ENCODE data around the gene LSM12. TPM values are rescaled to one million over a fixed set of nuclear protein-coding genes. Genes with fewer than 3 reads are reported as not detected.
"Not testable (repeated sequence)": the region's sequence is repeated elsewhere in the genome, so short reads cannot be mapped to it uniquely, and the experiment has no call there.

The LSM12 gene
- polyA plus RNA-seq, 4 donors, result 24.8 to 36.4 (median 28.2) TPM

GRCh38 chr17:44002141-44002848 lies 64.2 kb downstream of the LSM12 start:
- peaks cover 0 to 21% (median 2%) of the 10 kb centered on the region in 3 donors for H3K27me3 ChIP-seq (ENCODE audit: control insufficient read depth in 3 of 3, insufficient read depth in 3 of 3, low read length in 3 of 3)
- DNase-seq (no peak), FAIRE-seq (no peak)
- WGBS, 3 donors, result 75 to 86% (median 83%) methylated on average over 9 of the region's 9 CpGs
- H3K9me3 ChIP-seq (ENCODE audit: control insufficient read depth in 2 of 2, insufficient read depth in 1 of 2, low read depth in 1 of 2, low read length in 1 of 2), result no peaks in the 10 kb centered on the region
- H3K27ac ChIP-seq (ENCODE audit: low read depth in 1 of 3, low read length in 2 of 3), result peak overlapping the region in 1 of 3 donors; percentile 58
- H3K4me1 ChIP-seq (ENCODE audit: control insufficient read depth in 3 of 3, insufficient read depth in 2 of 3, low read depth in 1 of 3, low read length in 2 of 3), result peaks cover 2 to 36% (median 2%) of the 10 kb centered on the region in 3 donors
- peaks cover 0 to 20% (median 1%) of the 10 kb centered on the region in 3 donors for H3K36me3 ChIP-seq (ENCODE audit: control insufficient read depth in 3 of 3, insufficient read depth in 2 of 3, low read depth in 1 of 3, low read length in 3 of 3)
- H3K4me3 ChIP-seq (ENCODE audit: low read depth in 1 of 3, low read length in 3 of 3), result no peak overlapping the region

GRCh38 chr17:44001461-44001920 lies 65.0 kb downstream of the LSM12 start:
- H3K9me3 ChIP-seq (ENCODE audit: control insufficient read depth in 2 of 2, insufficient read depth in 1 of 2, low read depth in 1 of 2, low read length in 1 of 2), result no peaks in the 10 kb centered on the region
- peaks cover 0 to 14% (median 0%) of the 10 kb centered on the region in 3 donors for H3K36me3 ChIP-seq (ENCODE audit: control insufficient read depth in 3 of 3, insufficient read depth in 2 of 3, low read depth in 1 of 3, low read length in 3 of 3)
- peaks cover 0 to 21% (median 2%) of the 10 kb centered on the region in 3 donors for H3K27me3 ChIP-seq (ENCODE audit: control insufficient read depth in 3 of 3, insufficient read depth in 3 of 3, low read length in 3 of 3)
- 48 to 77% (median 54%) methylated on average over 2 of the region's 2 CpGs for WGBS, 3 donors
- H3K4me1 ChIP-seq (ENCODE audit: control insufficient read depth in 3 of 3, insufficient read depth in 2 of 3, low read depth in 1 of 3, low read length in 2 of 3), result peaks cover 0 to 32% (median 0%) of the 10 kb centered on the region in 3 donors
- no peak for FAIRE-seq
- peak overlapping the region in 1 of 3 donors; percentile 58 for H3K27ac ChIP-seq (ENCODE audit: low read depth in 1 of 3, low read length in 2 of 3)
- H3K4me3 ChIP-seq (ENCODE audit: low read depth in 1 of 3, low read length in 3 of 3), result no peak overlapping the region
- peak in 1 of 2 donors; percentile 60 for DNase-seq

- WGBS, 3 donors, result 67 to 73% (median 68%) methylated on average over 6 of the region's 6 CpGs
- H3K4me1 ChIP-seq (ENCODE audit: control insufficient read depth in 3 of 3, insufficient read depth in 2 of 3, low read depth in 1 of 3, low read length in 2 of 3), result peaks cover 0 to 28% (median 0%) of the 10 kb centered on the region in 3 donors
These were observed 65.5 kb downstream of the LSM12 start for GRCh38 chr17:44000871-44001460.

GRCh38 chr17:44000141-44000860 lies 66.2 kb downstream of the LSM12 start:
- H3K4me3 ChIP-seq (ENCODE audit: low read depth in 1 of 3, low read length in 3 of 3), result no peak overlapping the region
- H3K27me3 ChIP-seq (ENCODE audit: control insufficient read depth in 3 of 3, insufficient read depth in 3 of 3, low read length in 3 of 3), result peaks cover 0 to 18% (median 5%) of the 10 kb centered on the region in 3 donors
- peak in 1 of 2 donors; percentile 61 for DNase-seq
- H3K27ac ChIP-seq (ENCODE audit: low read depth in 1 of 3, low read length in 2 of 3), result peak overlapping the region in 1 of 3 donors; percentile 58
- H3K9me3 ChIP-seq (ENCODE audit: control insufficient read depth in 2 of 2, insufficient read depth in 1 of 2, low read depth in 1 of 2, low read length in 1 of 2), result no peaks in the 10 kb centered on the region
- no peak for FAIRE-seq
- WGBS, 3 donors, result 79 to 85% (median 82%) methylated on average over 8 to 12 of the region's 12 CpGs
- H3K4me1 ChIP-seq (ENCODE audit: control insufficient read depth in 3 of 3, insufficient read depth in 2 of 3, low read depth in 1 of 3, low read length in 2 of 3), result peaks cover 0 to 26% (median 0%) of the 10 kb centered on the region in 3 donors
- H3K36me3 ChIP-seq (ENCODE audit: control insufficient read depth in 3 of 3, insufficient read depth in 2 of 3, low read depth in 1 of 3, low read length in 3 of 3), result peaks cover 0 to 3% (median 0%) of the 10 kb centered on the region in 3 donors

More at GRCh38 chr17:44000871-44001460, 65.5 kb downstream of the LSM12 start:
- Histone ChIP-seq H3K36me3 (ENCODE audit: control insufficient read depth in 3 of 3, insufficient read depth in 2 of 3, low read depth in 1 of 3, low read length in 3 of 3) (peaks cover 0 to 9% (median 0%) of the 10 kb centered on the region in 3 donors), H3K4me3 (ENCODE audit: low read depth in 1 of 3, low read length in 3 of 3) (no peak overlapping the region), H3K27ac (ENCODE audit: low read depth in 1 of 3, low read length in 2 of 3) (peak overlapping the region in 1 of 3 donors; percentile 58), H3K27me3 (ENCODE audit: control insufficient read depth in 3 of 3, insufficient read depth in 3 of 3, low read length in 3 of 3) (peaks cover 0 to 19% (median 3%) of the 10 kb centered on the region in 3 donors), H3K9me3 (ENCODE audit: control insufficient read depth in 2 of 2, insufficient read depth in 1 of 2, low read depth in 1 of 2, low read length in 1 of 2) (no peaks in the 10 kb centered on the region)
- DNase-seq (no peak), FAIRE-seq (no peak)

GRCh38 chr17:43999024-43999423 lies 67.4 kb downstream of the LSM12 start:
- WGBS, 3 donors, result 84 to 90% (median 86%) methylated on average over 4 of the region's 4 CpGs
- no peak for DNase-seq
- no peak for FAIRE-seq

GRCh38 chr17:43998552-43998951 lies 67.9 kb downstream of the LSM12 start:
- Histone ChIP-seq H3K36me3 (ENCODE audit: control insufficient read depth in 3 of 3, insufficient read depth in 2 of 3, low read depth in 1 of 3, low read length in 3 of 3) (peaks cover 0 to 3% (median 0%) of the 10 kb centered on the region in 3 donors), H3K27me3 (ENCODE audit: control insufficient read depth in 3 of 3, insufficient read depth in 3 of 3, low read length in 3 of 3) (peaks cover 0 to 23% (median 7%) of the 10 kb centered on the region in 3 donors), H3K9me3 (ENCODE audit: control insufficient read depth in 2 of 2, insufficient read depth in 1 of 2, low read depth in 1 of 2, low read length in 1 of 2) (peaks cover 0 to 2% of the 10 kb centered on the region in 2 donors), H3K4me1 (ENCODE audit: control insufficient read depth in 3 of 3, insufficient read depth in 2 of 3, low read depth in 1 of 3, low read length in 2 of 3) (peaks cover 0 to 35% (median 0%) of the 10 kb centered on the region in 3 donors), H3K4me3 (ENCODE audit: low read depth in 1 of 3, low read length in 3 of 3) (no peak overlapping the region), H3K27ac (ENCODE audit: low read depth in 1 of 3, low read length in 2 of 3) (no peak overlapping the region)
- DNase-seq (no peak), FAIRE-seq (no peak)
- WGBS, 3 donors, result 75 to 83% (median 79%) methylated on average over 3 of the region's 3 CpGs

More at GRCh38 chr17:43999024-43999423, 67.4 kb downstream of the LSM12 start:
- Histone ChIP-seq H3K4me1 (ENCODE audit: control insufficient read depth in 3 of 3, insufficient read depth in 2 of 3, low read depth in 1 of 3, low read length in 2 of 3) (peaks cover 0 to 38% (median 0%) of the 10 kb centered on the region in 3 donors), H3K36me3 (ENCODE audit: control insufficient read depth in 3 of 3, insufficient read depth in 2 of 3, low read depth in 1 of 3, low read length in 3 of 3) (peaks cover 0 to 3% (median 0%) of the 10 kb centered on the region in 3 donors), H3K9me3 (ENCODE audit: control insufficient read depth in 2 of 2, insufficient read depth in 1 of 2, low read depth in 1 of 2, low read length in 1 of 2) (peaks cover 0 to 2% of the 10 kb centered on the region in 2 donors), H3K4me3 (ENCODE audit: low read depth in 1 of 3, low read length in 3 of 3) (no peak overlapping the region), H3K27me3 (ENCODE audit: control insufficient read depth in 3 of 3, insufficient read depth in 3 of 3, low read length in 3 of 3) (peaks cover 0 to 20% (median 7%) of the 10 kb centered on the region in 3 donors), H3K27ac (ENCODE audit: low read depth in 1 of 3, low read length in 2 of 3) (no peak overlapping the region)

GRCh38 chr17:43997180-43997579 lies 69.3 kb downstream of the LSM12 start:
- peaks cover 0 to 28% (median 0%) of the 10 kb centered on the region in 3 donors for H3K4me1 ChIP-seq (ENCODE audit: control insufficient read depth in 3 of 3, insufficient read depth in 2 of 3, low read depth in 1 of 3, low read length in 2 of 3)
- not testable (repeated sequence) for FAIRE-seq; H3K4me3 ChIP-seq (ENCODE audit: low read depth in 1 of 3, low read length in 3 of 3); DNase-seq; H3K36me3 ChIP-seq (ENCODE audit: control insufficient read depth in 3 of 3, insufficient read depth in 2 of 3, low read depth in 1 of 3, low read length in 3 of 3); H3K9me3 ChIP-seq (ENCODE audit: control insufficient read depth in 2 of 2, insufficient read depth in 1 of 2, low read depth in 1 of 2, low read length in 1 of 2); H3K27ac ChIP-seq (ENCODE audit: low read depth in 1 of 3, low read length in 2 of 3)
- 74 to 89% (median 85%) methylated on average over 5 of the region's 5 CpGs for WGBS, 3 donors
- peaks cover 0 to 23% (median 7%) of the 10 kb centered on the region in 3 donors for H3K27me3 ChIP-seq (ENCODE audit: control insufficient read depth in 3 of 3, insufficient read depth in 3 of 3, low read length in 3 of 3)

- no peak for FAIRE-seq
- Histone ChIP-seq H3K9me3 (ENCODE audit: control insufficient read depth in 2 of 2, insufficient read depth in 1 of 2, low read depth in 1 of 2, low read length in 1 of 2) (peaks cover 0 to 2% of the 10 kb centered on the region in 2 donors), H3K27me3 (ENCODE audit: control insufficient read depth in 3 of 3, insufficient read depth in 3 of 3, low read length in 3 of 3) (peaks cover 0 to 23% (median 7%) of the 10 kb centered on the region in 3 donors), H3K4me1 (ENCODE audit: control insufficient read depth in 3 of 3, insufficient read depth in 2 of 3, low read depth in 1 of 3, low read length in 2 of 3) (peaks cover 0 to 11% (median 0%) of the 10 kb centered on the region in 3 donors), H3K4me3 (ENCODE audit: low read depth in 1 of 3, low read length in 3 of 3) (no peak overlapping the region), H3K27ac (ENCODE audit: low read depth in 1 of 3, low read length in 2 of 3) (no peak overlapping the region), H3K36me3 (ENCODE audit: control insufficient read depth in 3 of 3, insufficient read depth in 2 of 3, low read depth in 1 of 3, low read length in 3 of 3) (no peaks in the 10 kb centered on the region)
- no peak for DNase-seq
- 17 to 20% (median 18%) methylated on average over 12 of the region's 12 CpGs for WGBS, 3 donors
These were observed 71.4 kb downstream of the LSM12 start for GRCh38 chr17:43995150-43995471.

All from small intestine (tissue), 7 donors.